ENCODE results near the gene CXCL16. TPM values are rescaled to one million over a fixed set of nuclear protein-coding genes. Genes with fewer than 3 reads are reported as not detected.
A peak's percentile ranks its signal among the peaks of the same experiment; 100 is the strongest.

The CXCL16 gene
- total and polyA plus RNA-seq, 2 of the 13 experiments (the other 11 are each of a cell fraction or from before 2014, with no cell fraction given) = 9.4 to 101 TPM

DNA sequence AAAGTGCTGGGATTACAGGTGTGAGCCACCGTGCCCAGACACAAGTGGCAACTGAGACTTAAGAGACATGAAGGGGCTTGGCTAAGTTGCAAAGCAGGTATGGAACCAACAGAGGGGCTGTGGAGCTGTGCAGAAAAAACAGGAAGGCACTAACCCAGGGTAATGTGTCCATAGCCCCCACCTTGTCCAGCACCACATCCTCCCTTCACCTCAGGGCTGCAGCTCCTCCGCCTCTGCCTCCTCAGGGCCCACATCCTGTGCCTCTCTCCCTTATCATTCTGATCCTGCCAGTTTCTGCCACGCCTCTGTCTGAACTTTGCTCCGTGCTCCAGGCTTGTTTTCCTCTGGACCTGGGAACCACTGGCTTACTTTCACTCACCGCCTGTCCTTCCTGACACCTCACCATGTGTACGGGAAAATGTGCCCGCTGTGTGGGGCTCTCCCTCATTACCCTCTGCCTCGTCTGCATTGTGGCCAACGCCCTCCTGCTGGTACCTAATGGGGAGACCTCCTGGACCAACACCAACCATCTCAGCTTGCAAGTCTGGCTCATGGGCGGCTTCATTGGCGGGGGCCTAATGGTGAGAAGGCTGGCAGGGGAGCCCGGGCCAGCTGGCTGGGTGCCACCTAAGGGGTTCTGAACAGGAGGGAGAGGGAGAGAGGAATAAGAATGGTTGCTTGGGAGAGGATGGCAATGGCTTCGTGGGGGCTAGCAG lies 31.9 kb upstream of the CXCL16 start, which contains the start of gene TM4SF5 (continued):
- TF ChIP-seq, protein P1, sequence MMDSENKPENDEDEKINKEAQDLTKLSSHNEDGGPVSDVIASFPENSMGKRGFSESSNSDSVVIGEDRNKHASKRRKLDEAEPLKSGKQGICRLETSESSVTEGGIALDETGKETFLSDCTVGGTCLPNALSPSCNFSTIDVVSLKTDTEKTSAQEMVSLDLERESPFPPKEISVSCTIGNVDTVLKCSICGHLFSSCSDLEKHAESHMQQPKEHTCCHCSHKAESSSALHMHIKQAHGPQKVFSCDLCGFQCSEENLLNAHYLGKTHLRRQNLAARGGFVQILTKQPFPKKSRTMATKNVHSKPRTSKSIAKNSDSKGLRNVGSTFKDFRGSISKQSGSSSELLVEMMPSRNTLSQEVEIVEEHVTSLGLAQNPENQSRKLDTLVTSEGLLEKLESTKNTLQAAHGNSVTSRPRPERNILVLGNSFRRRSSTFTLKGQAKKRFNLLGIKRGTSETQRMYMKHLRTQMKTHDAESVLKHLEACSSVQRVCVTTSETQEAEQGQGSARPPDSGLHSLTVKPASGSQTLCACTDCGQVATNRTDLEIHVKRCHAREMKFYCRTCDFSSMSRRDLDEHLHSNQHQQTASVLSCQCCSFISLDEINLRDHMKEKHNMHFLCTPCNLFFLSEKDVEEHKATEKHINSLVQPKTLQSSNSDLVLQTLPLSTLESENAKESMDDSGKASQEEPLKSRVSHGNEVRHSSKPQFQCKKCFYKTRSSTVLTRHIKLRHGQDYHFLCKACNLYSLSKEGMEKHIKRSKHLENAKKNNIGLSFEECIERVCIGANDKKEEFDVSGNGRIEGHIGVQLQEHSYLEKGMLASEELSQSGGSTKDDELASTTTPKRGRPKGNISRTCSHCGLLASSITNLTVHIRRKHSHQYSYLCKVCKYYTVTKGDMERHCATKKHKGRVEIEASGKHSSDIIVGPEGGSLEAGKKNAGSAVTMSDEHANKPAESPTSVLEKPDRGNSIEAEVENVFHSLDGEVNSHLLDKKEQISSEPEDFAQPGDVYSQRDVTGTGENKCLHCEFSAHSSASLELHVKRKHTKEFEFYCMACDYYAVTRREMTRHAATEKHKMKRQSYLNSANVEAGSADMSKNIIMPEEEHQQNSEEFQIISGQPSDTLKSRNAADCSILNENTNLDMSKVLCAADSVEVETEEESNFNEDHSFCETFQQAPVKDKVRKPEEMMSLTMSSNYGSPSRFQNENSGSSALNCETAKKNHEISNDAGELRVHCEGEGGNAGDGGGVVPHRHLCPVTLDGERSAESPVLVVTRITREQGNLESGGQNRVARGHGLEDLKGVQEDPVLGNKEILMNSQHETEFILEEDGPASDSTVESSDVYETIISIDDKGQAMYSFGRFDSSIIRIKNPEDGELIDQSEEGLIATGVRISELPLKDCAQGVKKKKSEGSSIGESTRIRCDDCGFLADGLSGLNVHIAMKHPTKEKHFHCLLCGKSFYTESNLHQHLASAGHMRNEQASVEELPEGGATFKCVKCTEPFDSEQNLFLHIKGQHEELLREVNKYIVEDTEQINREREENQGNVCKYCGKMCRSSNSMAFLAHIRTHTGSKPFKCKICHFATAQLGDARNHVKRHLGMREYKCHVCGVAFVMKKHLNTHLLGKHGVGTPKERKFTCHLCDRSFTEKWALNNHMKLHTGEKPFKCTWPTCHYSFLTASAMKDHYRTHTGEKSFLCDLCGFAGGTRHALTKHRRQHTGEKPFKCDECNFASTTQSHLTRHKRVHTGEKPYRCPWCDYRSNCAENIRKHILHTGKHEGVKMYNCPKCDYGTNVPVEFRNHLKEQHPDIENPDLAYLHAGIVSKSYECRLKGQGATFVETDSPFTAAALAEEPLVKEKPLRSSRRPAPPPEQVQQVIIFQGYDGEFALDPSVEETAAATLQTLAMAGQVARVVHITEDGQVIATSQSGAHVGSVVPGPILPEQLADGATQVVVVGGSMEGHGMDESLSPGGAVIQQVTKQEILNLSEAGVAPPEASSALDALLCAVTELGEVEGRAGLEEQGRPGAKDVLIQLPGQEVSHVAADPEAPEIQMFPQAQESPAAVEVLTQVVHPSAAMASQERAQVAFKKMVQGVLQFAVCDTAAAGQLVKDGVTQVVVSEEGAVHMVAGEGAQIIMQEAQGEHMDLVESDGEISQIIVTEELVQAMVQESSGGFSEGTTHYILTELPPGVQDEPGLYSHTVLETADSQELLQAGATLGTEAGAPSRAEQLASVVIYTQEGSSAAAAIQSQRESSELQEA (CRISPR knock-in tag; IDR thresholded peaks at IDR 0.05; ENCODE audit: not compliant biosample characterization) = peak; percentile 75
- no peak; the same call in 1 of the 2 replicates for TF ChIP-seq ZNF337 (CRISPR knock-in tag; IDR thresholded peaks at IDR 0.05; ENCODE audit: borderline replicate concordance, low read depth)
- TF ChIP-seq RFX3 (CRISPR knock-in tag; IDR thresholded peaks at IDR 0.05) = no peak
- no peak for TF ChIP-seq SRSF9 (IDR thresholded peaks at IDR 0.05; ENCODE audit: borderline replicate concordance, insufficient read depth, low read depth, low read length, poor library complexity, severe bottlenecking)
- 0 out of 2 replicates have a peak, but pooled peaks have one; percentile 41 for TF ChIP-seq SP4 (CRISPR knock-in tag; IDR thresholded peaks at IDR 0.05)
- no peak for TF ChIP-seq ZNF746 (CRISPR knock-in tag; IDR thresholded peaks at IDR 0.05)
- TF ChIP-seq NFATC3 (CRISPR knock-in tag; IDR thresholded peaks at IDR 0.05) = no peak
- TF ChIP-seq, protein P2, sequence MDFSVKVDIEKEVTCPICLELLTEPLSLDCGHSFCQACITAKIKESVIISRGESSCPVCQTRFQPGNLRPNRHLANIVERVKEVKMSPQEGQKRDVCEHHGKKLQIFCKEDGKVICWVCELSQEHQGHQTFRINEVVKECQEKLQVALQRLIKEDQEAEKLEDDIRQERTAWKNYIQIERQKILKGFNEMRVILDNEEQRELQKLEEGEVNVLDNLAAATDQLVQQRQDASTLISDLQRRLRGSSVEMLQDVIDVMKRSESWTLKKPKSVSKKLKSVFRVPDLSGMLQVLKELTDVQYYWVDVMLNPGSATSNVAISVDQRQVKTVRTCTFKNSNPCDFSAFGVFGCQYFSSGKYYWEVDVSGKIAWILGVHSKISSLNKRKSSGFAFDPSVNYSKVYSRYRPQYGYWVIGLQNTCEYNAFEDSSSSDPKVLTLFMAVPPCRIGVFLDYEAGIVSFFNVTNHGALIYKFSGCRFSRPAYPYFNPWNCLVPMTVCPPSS (IDR thresholded peaks at IDR 0.05) = no peak
- TF ChIP-seq HOXA3 (CRISPR knock-in tag; IDR thresholded peaks at IDR 0.05) = peak; percentile 87; the same call in 1 of the 2 replicates
- TF ChIP-seq, protein P3, sequence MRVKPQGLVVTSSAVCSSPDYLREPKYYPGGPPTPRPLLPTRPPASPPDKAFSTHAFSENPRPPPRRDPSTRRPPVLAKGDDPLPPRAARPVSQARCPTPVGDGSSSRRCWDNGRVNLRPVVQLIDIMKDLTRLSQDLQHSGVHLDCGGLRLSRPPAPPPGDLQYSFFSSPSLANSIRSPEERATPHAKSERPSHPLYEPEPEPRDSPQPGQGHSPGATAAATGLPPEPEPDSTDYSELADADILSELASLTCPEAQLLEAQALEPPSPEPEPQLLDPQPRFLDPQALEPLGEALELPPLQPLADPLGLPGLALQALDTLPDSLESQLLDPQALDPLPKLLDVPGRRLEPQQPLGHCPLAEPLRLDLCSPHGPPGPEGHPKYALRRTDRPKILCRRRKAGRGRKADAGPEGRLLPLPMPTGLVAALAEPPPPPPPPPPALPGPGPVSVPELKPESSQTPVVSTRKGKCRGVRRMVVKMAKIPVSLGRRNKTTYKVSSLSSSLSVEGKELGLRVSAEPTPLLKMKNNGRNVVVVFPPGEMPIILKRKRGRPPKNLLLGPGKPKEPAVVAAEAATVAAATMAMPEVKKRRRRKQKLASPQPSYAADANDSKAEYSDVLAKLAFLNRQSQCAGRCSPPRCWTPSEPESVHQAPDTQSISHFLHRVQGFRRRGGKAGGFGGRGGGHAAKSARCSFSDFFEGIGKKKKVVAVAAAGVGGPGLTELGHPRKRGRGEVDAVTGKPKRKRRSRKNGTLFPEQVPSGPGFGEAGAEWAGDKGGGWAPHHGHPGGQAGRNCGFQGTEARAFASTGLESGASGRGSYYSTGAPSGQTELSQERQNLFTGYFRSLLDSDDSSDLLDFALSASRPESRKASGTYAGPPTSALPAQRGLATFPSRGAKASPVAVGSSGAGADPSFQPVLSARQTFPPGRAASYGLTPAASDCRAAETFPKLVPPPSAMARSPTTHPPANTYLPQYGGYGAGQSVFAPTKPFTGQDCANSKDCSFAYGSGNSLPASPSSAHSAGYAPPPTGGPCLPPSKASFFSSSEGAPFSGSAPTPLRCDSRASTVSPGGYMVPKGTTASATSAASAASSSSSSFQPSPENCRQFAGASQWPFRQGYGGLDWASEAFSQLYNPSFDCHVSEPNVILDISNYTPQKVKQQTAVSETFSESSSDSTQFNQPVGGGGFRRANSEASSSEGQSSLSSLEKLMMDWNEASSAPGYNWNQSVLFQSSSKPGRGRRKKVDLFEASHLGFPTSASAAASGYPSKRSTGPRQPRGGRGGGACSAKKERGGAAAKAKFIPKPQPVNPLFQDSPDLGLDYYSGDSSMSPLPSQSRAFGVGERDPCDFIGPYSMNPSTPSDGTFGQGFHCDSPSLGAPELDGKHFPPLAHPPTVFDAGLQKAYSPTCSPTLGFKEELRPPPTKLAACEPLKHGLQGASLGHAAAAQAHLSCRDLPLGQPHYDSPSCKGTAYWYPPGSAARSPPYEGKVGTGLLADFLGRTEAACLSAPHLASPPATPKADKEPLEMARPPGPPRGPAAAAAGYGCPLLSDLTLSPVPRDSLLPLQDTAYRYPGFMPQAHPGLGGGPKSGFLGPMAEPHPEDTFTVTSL (CRISPR knock-in tag; IDR thresholded peaks at IDR 0.05; ENCODE audit: borderline replicate concordance) = peak; percentile 72; the same call in 1 of the 2 replicates
- TF ChIP-seq, protein P4, sequence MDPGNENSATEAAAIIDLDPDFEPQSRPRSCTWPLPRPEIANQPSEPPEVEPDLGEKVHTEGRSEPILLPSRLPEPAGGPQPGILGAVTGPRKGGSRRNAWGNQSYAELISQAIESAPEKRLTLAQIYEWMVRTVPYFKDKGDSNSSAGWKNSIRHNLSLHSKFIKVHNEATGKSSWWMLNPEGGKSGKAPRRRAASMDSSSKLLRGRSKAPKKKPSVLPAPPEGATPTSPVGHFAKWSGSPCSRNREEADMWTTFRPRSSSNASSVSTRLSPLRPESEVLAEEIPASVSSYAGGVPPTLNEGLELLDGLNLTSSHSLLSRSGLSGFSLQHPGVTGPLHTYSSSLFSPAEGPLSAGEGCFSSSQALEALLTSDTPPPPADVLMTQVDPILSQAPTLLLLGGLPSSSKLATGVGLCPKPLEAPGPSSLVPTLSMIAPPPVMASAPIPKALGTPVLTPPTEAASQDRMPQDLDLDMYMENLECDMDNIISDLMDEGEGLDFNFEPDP (CRISPR knock-in tag; conservative IDR thresholded peaks at IDR 0.05) = no peak

Data from HepG2 (cell line).